Measurements from ENCODE around the gene RIPOR2.
"Not testable (repeated sequence)": the region's sequence is repeated elsewhere in the genome, so short reads cannot be mapped to it uniquely, and the experiment has no call there.

RIPOR2 gene

GRCh38 chr6:24775520-24776058 is 160.2 kb downstream of the RIPOR2 start:
- DNase-seq, result peak; percentile 51
- Histone ChIP-seq H3K27ac (peak overlapping the region; percentile 81), H3K36me3 (replicated peaks) (no peaks in the 10 kb centered on the region), H3K27me3 (replicated peaks) (no peaks in the 10 kb centered on the region), H3K4me3 (ENCODE audit: low read depth, low read length) (peak overlapping the region; percentile 100)
- no peak for TF ChIP-seq CTCF (IDR thresholded peaks at IDR 0.05; ENCODE audit: low read depth, low read length, missing control alignments)
- in situ Hi-C loops (cut with HindIII; ENCODE audit: low pct_ligation_motif_present, low sequenced_read_pairs), result no loop called here

GRCh38 chr6:24774696-24775519 is 160.9 kb downstream of the RIPOR2 start, which contains the start of gene GMNN:
Gene GMNN (plus strand): TSS chr6:24774937. CDS start chr6:24777247, 2,310 bp downstream.
- no peaks in the 10 kb centered on the region for H3K27me3 ChIP-seq (replicated peaks)
- H3K36me3 ChIP-seq (replicated peaks), result no peaks in the 10 kb centered on the region
- in situ Hi-C loops (cut with HindIII; ENCODE audit: low pct_ligation_motif_present, low sequenced_read_pairs), result no loop called here
- peak; percentile 92 for DNase-seq
- H3K27ac ChIP-seq, result peak within 1 kb of the TSS; percentile 81
- H3K4me3 ChIP-seq (ENCODE audit: low read depth, low read length), result peak within 1 kb of the TSS; percentile 100
- TF ChIP-seq CTCF (IDR thresholded peaks at IDR 0.05; ENCODE audit: low read depth, low read length, missing control alignments), result no peak

- in situ Hi-C loops (cut with HindIII; ENCODE audit: low pct_ligation_motif_present, low sequenced_read_pairs), result no loop called here
- no peak for DNase-seq
- TF ChIP-seq CTCF (IDR thresholded peaks at IDR 0.05; ENCODE audit: low read depth, low read length, missing control alignments), result no peak
- Histone ChIP-seq H3K4me3 (ENCODE audit: low read depth, low read length) (no peak overlapping the region), H3K27ac (no peak overlapping the region), H3K27me3 (replicated peaks) (no peaks in the 10 kb centered on the region), H3K36me3 (replicated peaks) (no peaks in the 10 kb centered on the region)
Measured at GRCh38 chr6:24768361-24768760, 167.4 kb downstream of the RIPOR2 start.

GRCh38 chr6:24766680-24767462 is 168.9 kb downstream of the RIPOR2 start:
- peak; percentile 36 for TF ChIP-seq CTCF (IDR thresholded peaks at IDR 0.05; ENCODE audit: low read depth, low read length, missing control alignments)
- in situ Hi-C loops (cut with HindIII; ENCODE audit: low pct_ligation_motif_present, low sequenced_read_pairs), result no loop called here
- Histone ChIP-seq H3K27me3 (replicated peaks) (no peaks in the 10 kb centered on the region), H3K4me3 (ENCODE audit: low read depth, low read length) (no peak overlapping the region), H3K36me3 (replicated peaks) (no peaks in the 10 kb centered on the region), H3K27ac (no peak overlapping the region)
- no peak for DNase-seq

- H3K27me3 ChIP-seq (replicated peaks); in situ Hi-C loops (cut with HindIII; ENCODE audit: low pct_ligation_motif_present, low sequenced_read_pairs); H3K4me3 ChIP-seq (ENCODE audit: low read depth, low read length); DNase-seq; H3K27ac ChIP-seq; H3K36me3 ChIP-seq (replicated peaks): not testable (repeated sequence)
Measured at GRCh38 chr6:24765968-24766367, 169.8 kb downstream of the RIPOR2 start.

- H3K4me3 ChIP-seq (ENCODE audit: low read depth, low read length); DNase-seq; H3K27me3 ChIP-seq (replicated peaks); H3K36me3 ChIP-seq (replicated peaks); in situ Hi-C loops (cut with HindIII; ENCODE audit: low pct_ligation_motif_present, low sequenced_read_pairs); H3K27ac ChIP-seq: not testable (repeated sequence)
Measured at GRCh38 chr6:24764833-24765828, 170.6 kb downstream of the RIPOR2 start.
